Testis (tissue), 3 donors: ENCODE measurements around the gene BAHCC1. TPM values are rescaled to one million over a fixed set of nuclear protein-coding genes. Genes with fewer than 3 reads are reported as not detected.

Experiments used
- DNase-seq: peaks from one replicate; pipeline ENCODE4 v3.0.0-alpha.2; 2019
- H3K27ac ChIP-seq, 2 donors: fragments of 200-600 bp; sonication (generic); one replicate each; pipeline ENCODE4 v1.5.1; 2019
- H3K27me3 ChIP-seq: fragments of 200-600 bp; sonication (generic); one replicate; pipeline ENCODE4 v1.5.1; 2019
- H3K36me3 ChIP-seq: fragments of 200-600 bp; sonication (generic); one replicate; pipeline ENCODE4 v1.5.1; 2017; ENCODE audit warnings: low read depth; ENCODE audit errors: missing control alignments
- H3K4me1 ChIP-seq: fragments of 200-600 bp; sonication (generic); one replicate; pipeline ENCODE4 v1.5.1; 2019
- H3K4me3 ChIP-seq, 2 donors: fragments of 200-600 bp; sonication (generic); one replicate each; pipeline ENCODE4 v1.5.1; 2017 to 2019
- H3K9me3 ChIP-seq: fragments of 200-600 bp; sonication (generic); one replicate; pipeline ENCODE4 v1.5.1; 2017
- POLR2A ChIP-seq: fragments of 450-650 bp; IDR thresholded peaks from one replicate; pipeline ENCODE4 v1.6.1; 2017; ENCODE audit warnings: antibody characterized with exemption, mild to moderate bottlenecking, moderate library complexity
- WGBS, 2 donors: methylation state at CpG; one replicate each; pipeline ENCODE4 v1.1.5; 2018; 5-methylcytosine and 5-hydroxymethylcytosine counted together
- intact Hi-C: fragments of 100-400 bp; cut with DNase I; formaldehyde crosslinking; loops from one replicate; pipeline ENCODE4 v1.15.1; 2023; ENCODE audit warnings: low total_unique reads
- polyA plus RNA-seq: library from polyadenylated mRNA; stranded (reverse); fragments of 350-450 nt; fragmentation: Illumina TruSeq; extraction: RNeasy Lipid Tissue Mini Kit (QIAGEN cat#74804); gene quantifications from one replicate; pipeline ENCODE4 v1.2.3, GENCODE V29; 2014; ENCODE audit warnings: low read depth, low replicate concordance; ENCODE audit not compliant: insufficient read depth
- total RNA-seq, 2 donors: library from RNA; depleted of rRNA; stranded (reverse); fragments of >200 nt; gene quantifications; one replicate each; pipeline ENCODE4 v1.2.3, GENCODE V29; 2016
- TF ChIP-seq, protein P1 (sequence below), 3 experiments: fragments of 450-650 bp in 2 of 3; fragments of 200-600 bp in 1 of 3; sonication (generic) in 1 of 3; IDR thresholded peaks; one replicate each; pipeline ENCODE4 v1.5.1; 2016 to 2019; ENCODE audit warnings: antibody characterized with exemption in 3 of 3, mild to moderate bottlenecking in 2 of 3, moderate library complexity in 1 of 3

The BAHCC1 gene
- total and polyA plus RNA-seq, 3 donors from 2014 or later: 11.3 to 30.2 (median 29.2) TPM

- TF ChIP-seq, protein P1, sequence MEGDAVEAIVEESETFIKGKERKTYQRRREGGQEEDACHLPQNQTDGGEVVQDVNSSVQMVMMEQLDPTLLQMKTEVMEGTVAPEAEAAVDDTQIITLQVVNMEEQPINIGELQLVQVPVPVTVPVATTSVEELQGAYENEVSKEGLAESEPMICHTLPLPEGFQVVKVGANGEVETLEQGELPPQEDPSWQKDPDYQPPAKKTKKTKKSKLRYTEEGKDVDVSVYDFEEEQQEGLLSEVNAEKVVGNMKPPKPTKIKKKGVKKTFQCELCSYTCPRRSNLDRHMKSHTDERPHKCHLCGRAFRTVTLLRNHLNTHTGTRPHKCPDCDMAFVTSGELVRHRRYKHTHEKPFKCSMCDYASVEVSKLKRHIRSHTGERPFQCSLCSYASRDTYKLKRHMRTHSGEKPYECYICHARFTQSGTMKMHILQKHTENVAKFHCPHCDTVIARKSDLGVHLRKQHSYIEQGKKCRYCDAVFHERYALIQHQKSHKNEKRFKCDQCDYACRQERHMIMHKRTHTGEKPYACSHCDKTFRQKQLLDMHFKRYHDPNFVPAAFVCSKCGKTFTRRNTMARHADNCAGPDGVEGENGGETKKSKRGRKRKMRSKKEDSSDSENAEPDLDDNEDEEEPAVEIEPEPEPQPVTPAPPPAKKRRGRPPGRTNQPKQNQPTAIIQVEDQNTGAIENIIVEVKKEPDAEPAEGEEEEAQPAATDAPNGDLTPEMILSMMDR (IDR thresholded peaks at IDR 0.05): no peak
- no peak for TF ChIP-seq POLR2A
- WGBS, 2 donors: 65 to 78% methylated on average over 27 to 30 of the region's 30 CpGs
- peaks cover 3% of the 10 kb centered on the region for H3K4me1 ChIP-seq
- H3K36me3 ChIP-seq: no peaks in the 10 kb centered on the region
- intact Hi-C loops: no loop called here
- no peak overlapping the region for H3K4me3 ChIP-seq
- no peak for DNase-seq
- H3K27ac ChIP-seq: no peak overlapping the region
- no peaks in the 10 kb centered on the region for H3K27me3 ChIP-seq
- no peaks in the 10 kb centered on the region for H3K9me3 ChIP-seq
Measured at GRCh38 chr17:81445642-81446503, 50.6 kb downstream of the BAHCC1 start.

- Histone ChIP-seq H3K4me3 (no peak overlapping the region), H3K27ac (no peak overlapping the region), H3K36me3 (no peaks in the 10 kb centered on the region), H3K27me3 (no peaks in the 10 kb centered on the region), H3K9me3 (no peaks in the 10 kb centered on the region), H3K4me1 (peaks cover 3% of the 10 kb centered on the region)
- no peak for DNase-seq
- TF ChIP-seq, protein P1 (IDR thresholded peaks at IDR 0.05): no peak
- TF ChIP-seq POLR2A: no peak
- intact Hi-C loops: no loop called here
- 88 to 93% methylated on average over 11 to 25 of the region's 25 CpGs for WGBS, 2 donors
Measured at GRCh38 chr17:81447331-81447933, 52.2 kb downstream of the BAHCC1 start.

GRCh38 chr17:81448442-81448841, 53.2 kb downstream of the BAHCC1 start:
- intact Hi-C loops: no loop called here
- WGBS, 2 donors: 90 to 95% methylated on average over 22 to 25 of the region's 25 CpGs
- H3K9me3 ChIP-seq: no peaks in the 10 kb centered on the region
- no peaks in the 10 kb centered on the region for H3K27me3 ChIP-seq
- peaks cover 3% of the 10 kb centered on the region for H3K4me1 ChIP-seq
- TF ChIP-seq, protein P1 (IDR thresholded peaks at IDR 0.05): no peak
- TF ChIP-seq POLR2A: no peak
- no peak overlapping the region for H3K4me3 ChIP-seq
- no peaks in the 10 kb centered on the region for H3K36me3 ChIP-seq
- no peak overlapping the region for H3K27ac ChIP-seq
- DNase-seq: no peak

DNA sequence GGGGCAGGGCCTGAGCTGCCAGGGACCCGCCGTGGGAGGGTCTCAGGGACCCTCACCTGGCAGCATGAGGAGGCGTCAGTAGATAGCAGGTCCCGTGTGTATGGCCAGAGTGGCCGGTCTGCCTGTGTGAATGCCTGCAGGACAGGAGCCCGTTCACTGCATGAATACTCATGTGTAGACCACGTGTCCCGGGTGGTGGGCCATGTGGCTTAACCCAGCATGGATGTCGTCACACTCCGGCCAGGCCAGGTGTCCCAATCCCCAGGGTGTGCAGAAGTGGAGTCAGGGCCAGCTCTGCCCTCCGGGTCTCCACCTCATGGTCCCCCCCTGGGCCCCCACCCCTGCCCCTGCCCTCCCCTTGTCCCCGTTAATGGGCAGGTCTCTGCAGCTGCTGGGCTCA, 53.7 kb downstream of the BAHCC1 start:
- Histone ChIP-seq H3K27me3 (no peaks in the 10 kb centered on the region), H3K27ac (no peak overlapping the region), H3K4me1 (peaks cover 3% of the 10 kb centered on the region), H3K4me3 (no peak overlapping the region), H3K36me3 (no peaks in the 10 kb centered on the region), H3K9me3 (no peaks in the 10 kb centered on the region)
- TF ChIP-seq, protein P1 (IDR thresholded peaks at IDR 0.05): no peak
- no peak for TF ChIP-seq POLR2A
- WGBS, 2 donors: 93 to 96% methylated on average over 12 of the region's 12 CpGs
- no peak for DNase-seq
- intact Hi-C loops: no loop called here
